HFFc6 (cell line): ENCODE measurements around the gene ALDH16A1. TPM values are rescaled to one million over a fixed set of nuclear protein-coding genes. Genes with fewer than 3 reads are reported as not detected.

Experiments
- DNase-seq: peaks from one replicate; pipeline ENCODE4 v3.0.0-alpha.2; 2018
- H3K27ac Mint-ChIP-seq: 2 replicates; pipeline ENCODE4 v1.8.0; 2020; ENCODE audit warnings: mild to moderate bottlenecking, mixed read lengths
- H3K27me3 Mint-ChIP-seq: 2 replicates; pipeline ENCODE4 v1.8.0; 2021; ENCODE audit warnings: mild to moderate bottlenecking, moderate library complexity, mixed read lengths; ENCODE audit not compliant: insufficient read depth
- H3K36me3 Mint-ChIP-seq: 2 replicates; pipeline ENCODE4 v1.8.0; 2021; ENCODE audit warnings: low read depth, mixed read lengths
- H3K4me1 Mint-ChIP-seq: 2 replicates; pipeline ENCODE4 v1.8.0; 2020; ENCODE audit warnings: low read depth, mixed read lengths
- H3K4me3 Mint-ChIP-seq: 2 replicates; pipeline ENCODE4 v1.8.0; 2020; ENCODE audit warnings: mild to moderate bottlenecking, moderate library complexity, mixed read lengths
- H3K9me3 Mint-ChIP-seq: 2 replicates; pipeline ENCODE4 v1.8.0; 2020; ENCODE audit warnings: mild to moderate bottlenecking, mixed read lengths
- CTCF ChIP-seq: fragments of 200-600 bp; sonication (generic); IDR thresholded peaks from 2 replicates; pipeline ENCODE4 v1.5.0; 2021; ENCODE audit warnings: antibody characterized with exemption, mild to moderate bottlenecking
- total RNA-seq, 6 experiments: library from RNA; stranded (reverse); fragmentation: NEBNext Ultra II Directional; extraction: Animal tissue kit (Norgen Biotek cat#: 25700); gene quantifications; 2 replicates in 1 of 6; 3 replicates in 5 of 6; pipeline ENCODE4 v1.2.3, GENCODE V29; 2021

Gene ALDH16A1
- total RNA-seq, 6 experiments from 2014 or later: 13.9 to 23.0 (median 19.8) TPM

- peaks cover 16% of the 10 kb centered on the region for H3K9me3 Mint-ChIP-seq
- H3K27ac Mint-ChIP-seq: peak overlapping the region; percentile 93
- peaks cover 38% of the 10 kb centered on the region for H3K27me3 Mint-ChIP-seq
- no peak for TF ChIP-seq CTCF
- H3K4me1 Mint-ChIP-seq: peaks cover 17% of the 10 kb centered on the region
- H3K36me3 Mint-ChIP-seq: peaks cover 39% of the 10 kb centered on the region
- no peak for DNase-seq
- peak overlapping the region; percentile 94 for H3K4me3 Mint-ChIP-seq
Observed at GRCh38 chr19:49496574-49497008, 43.6 kb downstream of the ALDH16A1 start.

GRCh38 chr19:49497047-49497788 lies 44.2 kb downstream of the ALDH16A1 start:
- peaks cover 17% of the 10 kb centered on the region for H3K4me1 Mint-ChIP-seq
- H3K36me3 Mint-ChIP-seq: peaks cover 33% of the 10 kb centered on the region
- H3K27ac Mint-ChIP-seq: peak overlapping the region; percentile 93
- peak; percentile 43 for DNase-seq
- TF ChIP-seq CTCF: no peak
- peak overlapping the region; percentile 94 for H3K4me3 Mint-ChIP-seq
- H3K9me3 Mint-ChIP-seq: peaks cover 16% of the 10 kb centered on the region
- peaks cover 37% of the 10 kb centered on the region for H3K27me3 Mint-ChIP-seq

GRCh38 chr19:49497789-49498103 lies 44.7 kb downstream of the ALDH16A1 start:
- no peak for TF ChIP-seq CTCF
- Mint-ChIP-seq H3K27me3 (peaks cover 33% of the 10 kb centered on the region), H3K4me3 (peak overlapping the region; percentile 94; the same call in 1 of the 2 replicates), H3K27ac (no peak overlapping the region), H3K4me1 (peaks cover 17% of the 10 kb centered on the region), H3K36me3 (peaks cover 27% of the 10 kb centered on the region), H3K9me3 (peaks cover 15% of the 10 kb centered on the region)
- no peak for DNase-seq

GRCh38 chr19:49498475-49498874 lies 45.5 kb downstream of the ALDH16A1 start:
- H3K4me3 Mint-ChIP-seq: peak overlapping the region; percentile 94; the same call in 1 of the 2 replicates
- DNase-seq: no peak
- H3K27ac Mint-ChIP-seq: no peak overlapping the region
- no peak for TF ChIP-seq CTCF
- H3K27me3 Mint-ChIP-seq: peaks cover 25% of the 10 kb centered on the region
- H3K9me3 Mint-ChIP-seq: peaks cover 8% of the 10 kb centered on the region
- H3K4me1 Mint-ChIP-seq: peaks cover 17% of the 10 kb centered on the region
- H3K36me3 Mint-ChIP-seq: peaks cover 21% of the 10 kb centered on the region

- H3K36me3 Mint-ChIP-seq: peaks cover 21% of the 10 kb centered on the region
- TF ChIP-seq CTCF: no peak
- peaks cover 7% of the 10 kb centered on the region; the same call in 1 of the 2 replicates for H3K9me3 Mint-ChIP-seq
- H3K4me1 Mint-ChIP-seq: peaks cover 17% of the 10 kb centered on the region
- no peak for DNase-seq
- H3K27ac Mint-ChIP-seq: no peak overlapping the region
- peak overlapping the region; percentile 94; the same call in 1 of the 2 replicates for H3K4me3 Mint-ChIP-seq
- peaks cover 20% of the 10 kb centered on the region for H3K27me3 Mint-ChIP-seq
Observed at GRCh38 chr19:49499030-49499670, 46.1 kb downstream of the ALDH16A1 start.
